ENCODE results near the gene ANKRD34A. TPM values are rescaled to one million over a fixed set of nuclear protein-coding genes. Genes with fewer than 3 reads are reported as not detected.

The ANKRD34A gene
- total RNA-seq, 1 donor from 2014 or later: 0.94 TPM

Other genes with a start within 250 kb of the ANKRD34A start
- 0.23 TPM in 1 of 3 replicates, not detected in the others for gene CD160, start 245.1 kb downstream of the ANKRD34A start, total RNA-seq
- gene RNF115, start 140.5 kb downstream of the ANKRD34A start, total RNA-seq: 13.9 to 15.3 TPM (median 15.0 TPM) in 3 replicates
- gene POLR3C, start 140.4 kb downstream of the ANKRD34A start, total RNA-seq: 32.5 to 34.2 TPM (median 33.5 TPM) in 3 replicates
- 4.7 to 5.4 TPM (median 5.3 TPM) in 3 replicates for gene NUDT17, start 118.9 kb downstream of the ANKRD34A start, total RNA-seq
- gene PIAS3, start 105.5 kb downstream of the ANKRD34A start, total RNA-seq: 57.6 to 62.6 TPM (median 62.0 TPM) in 3 replicates
- gene ANKRD35, start 78.7 kb downstream of the ANKRD34A start, total RNA-seq: 0.40 to 0.61 TPM (median 0.58 TPM) in 3 replicates
- gene ITGA10, start 54.5 kb downstream of the ANKRD34A start, total RNA-seq: 0.38 to 0.60 TPM (median 0.59 TPM) in 3 replicates
- gene PEX11B, start 45.9 kb downstream of the ANKRD34A start, total RNA-seq: 26.8 to 27.2 TPM (median 26.9 TPM) in 3 replicates
- gene RBM8A, start 37.1 kb downstream of the ANKRD34A start, total RNA-seq: 146 to 154 TPM (median 148 TPM) in 3 replicates
- gene LIX1L, start 6.6 kb downstream of the ANKRD34A start, total RNA-seq: 26.6 to 27.6 TPM (median 27.1 TPM) in 3 replicates
- 14.4 to 16.4 TPM (median 14.7 TPM) in 3 replicates for gene POLR3GL, start 115 bp upstream of the ANKRD34A start, total RNA-seq
- 125 to 129 TPM (median 129 TPM) in 3 replicates for gene TXNIP, start 32.0 kb upstream of the ANKRD34A start, total RNA-seq
- not detected in 3 replicates for gene HJV, start 57.2 kb upstream of the ANKRD34A start, total RNA-seq
- 6.3 to 7.0 TPM (median 6.4 TPM) in 3 replicates for gene NBPF10, start 180.2 kb upstream of the ANKRD34A start, total RNA-seq